K562 (cell line): Measurements from ENCODE around the gene CACNA2D2.

Source experiments
- ARID3A ChIP-seq: IDR thresholded peaks from 2 replicates; pipeline ENCODE4 v1.6.1; 2012; ENCODE audit warnings: low read depth, low read length, improper control_type of control experiment, borderline replicate concordance
- EP300 ChIP-seq: IDR thresholded peaks from 2 replicates; pipeline ENCODE4 v1.6.1; 2012; ENCODE audit warnings: low read length, improper control_type of control experiment
- GABPA ChIP-seq: fragments of 200-800 bp; sonication (Bioruptor generic); conservative IDR thresholded peaks from 2 replicates; pipeline ENCODE4 v1.6.1; 2016; ENCODE audit warnings: low read depth, missing genetic modification characterization, missing compliant biosample characterization
- HNRNPL ChIP-seq: fragments of 200-400 bp; formaldehyde crosslinking; IDR thresholded peaks from 2 replicates; pipeline ENCODE4 v1.6.1; 2017; ENCODE audit warnings: low read depth, mild to moderate bottlenecking, low read length
- MTA2 ChIP-seq: fragments of 450-650 bp; IDR thresholded peaks from 2 replicates; pipeline ENCODE4 v1.6.1; 2016; ENCODE audit warnings: low read depth
- RBM25 ChIP-seq: fragments of 200-400 bp; formaldehyde crosslinking; IDR thresholded peaks from 2 replicates; pipeline ENCODE4 v1.6.1; 2018; ENCODE audit warnings: low read length, low read depth, moderate library complexity; ENCODE audit not compliant: severe bottlenecking
- ZBTB7A ChIP-seq: IDR thresholded peaks from 2 replicates; pipeline ENCODE4 v1.6.1; 2011; ENCODE audit warnings: low read depth, mild to moderate bottlenecking, low read length, moderate library complexity, borderline replicate concordance; ENCODE audit not compliant: control insufficient read depth
- ZNF23 ChIP-seq: fragments of 250-450 bp; sonication (Bioruptor Pico); IDR thresholded peaks from 2 replicates; pipeline ENCODE4 v1.4.0; 2020; ENCODE audit warnings: mild to moderate bottlenecking
- TF ChIP-seq, protein P1 (sequence below), 2 experiments: fragments of 450-650 bp; IDR thresholded peaks; 2 replicates each; pipeline ENCODE4 v1.6.1; 2018; ENCODE audit warnings: mild to moderate bottlenecking in 2 of 2, low read depth in 1 of 2; ENCODE audit not compliant: partially characterized antibody in 2 of 2

DNA sequence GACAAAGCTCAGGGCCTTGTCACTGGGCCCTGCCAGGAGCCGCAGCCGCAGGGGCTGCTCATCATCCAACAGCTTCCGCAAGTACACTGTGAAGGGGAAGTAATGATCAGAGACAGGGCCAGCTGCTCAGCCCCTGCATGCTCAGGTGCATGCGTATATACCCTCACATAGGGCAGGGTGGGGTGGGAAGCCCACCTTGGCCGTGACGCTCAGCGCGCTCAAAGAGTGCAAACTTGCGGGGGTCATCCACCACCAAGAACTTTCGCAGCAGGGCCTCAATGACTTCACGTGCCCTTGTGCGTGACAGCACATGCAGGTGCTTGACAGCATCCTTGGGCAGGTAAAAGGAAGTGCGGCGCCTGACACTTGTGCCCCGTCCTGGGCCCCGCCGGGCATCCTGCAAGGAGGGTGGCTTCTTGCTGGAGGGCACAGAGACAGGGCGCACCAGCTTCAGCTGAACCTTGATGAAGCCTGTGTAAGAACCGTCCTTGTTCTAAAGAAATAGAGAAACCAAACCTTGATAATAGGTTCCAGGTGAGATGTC, 172.0 kb downstream of the CACNA2D2 start:
- TF ChIP-seq ZNF23 (CRISPR knock-in tag) (no peak), ARID3A (no peak), RBM25 (no peak), EP300 (no peak), MTA2 (no peak), GABPA (no peak), ZBTB7A (no peak), HNRNPL (no peak)
- TF ChIP-seq, protein P1, sequence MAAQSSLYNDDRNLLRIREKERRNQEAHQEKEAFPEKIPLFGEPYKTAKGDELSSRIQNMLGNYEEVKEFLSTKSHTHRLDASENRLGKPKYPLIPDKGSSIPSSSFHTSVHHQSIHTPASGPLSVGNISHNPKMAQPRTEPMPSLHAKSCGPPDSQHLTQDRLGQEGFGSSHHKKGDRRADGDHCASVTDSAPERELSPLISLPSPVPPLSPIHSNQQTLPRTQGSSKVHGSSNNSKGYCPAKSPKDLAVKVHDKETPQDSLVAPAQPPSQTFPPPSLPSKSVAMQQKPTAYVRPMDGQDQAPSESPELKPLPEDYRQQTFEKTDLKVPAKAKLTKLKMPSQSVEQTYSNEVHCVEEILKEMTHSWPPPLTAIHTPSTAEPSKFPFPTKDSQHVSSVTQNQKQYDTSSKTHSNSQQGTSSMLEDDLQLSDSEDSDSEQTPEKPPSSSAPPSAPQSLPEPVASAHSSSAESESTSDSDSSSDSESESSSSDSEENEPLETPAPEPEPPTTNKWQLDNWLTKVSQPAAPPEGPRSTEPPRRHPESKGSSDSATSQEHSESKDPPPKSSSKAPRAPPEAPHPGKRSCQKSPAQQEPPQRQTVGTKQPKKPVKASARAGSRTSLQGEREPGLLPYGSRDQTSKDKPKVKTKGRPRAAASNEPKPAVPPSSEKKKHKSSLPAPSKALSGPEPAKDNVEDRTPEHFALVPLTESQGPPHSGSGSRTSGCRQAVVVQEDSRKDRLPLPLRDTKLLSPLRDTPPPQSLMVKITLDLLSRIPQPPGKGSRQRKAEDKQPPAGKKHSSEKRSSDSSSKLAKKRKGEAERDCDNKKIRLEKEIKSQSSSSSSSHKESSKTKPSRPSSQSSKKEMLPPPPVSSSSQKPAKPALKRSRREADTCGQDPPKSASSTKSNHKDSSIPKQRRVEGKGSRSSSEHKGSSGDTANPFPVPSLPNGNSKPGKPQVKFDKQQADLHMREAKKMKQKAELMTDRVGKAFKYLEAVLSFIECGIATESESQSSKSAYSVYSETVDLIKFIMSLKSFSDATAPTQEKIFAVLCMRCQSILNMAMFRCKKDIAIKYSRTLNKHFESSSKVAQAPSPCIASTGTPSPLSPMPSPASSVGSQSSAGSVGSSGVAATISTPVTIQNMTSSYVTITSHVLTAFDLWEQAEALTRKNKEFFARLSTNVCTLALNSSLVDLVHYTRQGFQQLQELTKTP (IDR thresholded peaks at IDR 0.05; ENCODE audit: low read depth in 1 of 2, partially characterized antibody in 2 of 2), result no peak
